Parathyroid adenoma (tissue), 2 donors: ENCODE measurements around the gene PTPA.
"Not testable (repeated sequence)": the region's sequence is repeated elsewhere in the genome, so short reads cannot be mapped to it uniquely, and the experiment has no call there.

Experiments used
- H2AFZ ChIP-seq: fragments of 300-600 bp; sonication (generic); one replicate; pipeline ENCODE4 v1.7.0; 2017; ENCODE audit warnings: antibody characterized with exemption, mild to moderate bottlenecking
- H3K27ac ChIP-seq: fragments of 300-600 bp; sonication (generic); one replicate; pipeline ENCODE4 v1.7.0; 2017
- H3K27me3 ChIP-seq: fragments of 300-600 bp; sonication (generic); one replicate; pipeline ENCODE4 v1.7.0; 2017; ENCODE audit warnings: low read length; ENCODE audit not compliant: control insufficient read depth, insufficient read depth
- H3K36me3 ChIP-seq: fragments of 300-600 bp; sonication (generic); one replicate; pipeline ENCODE4 v1.7.0; 2017; ENCODE audit warnings: low read length; ENCODE audit not compliant: control insufficient read depth, insufficient read depth
- H3K4me1 ChIP-seq: fragments of 300-600 bp; sonication (generic); one replicate; pipeline ENCODE4 v1.7.0; 2017; ENCODE audit warnings: control low read depth
- H3K4me2 ChIP-seq: fragments of 300-600 bp; sonication (generic); one replicate; pipeline ENCODE4 v1.7.0; 2017; ENCODE audit warnings: low read length
- H3K4me3 ChIP-seq: fragments of 300-600 bp; sonication (generic); one replicate; pipeline ENCODE4 v1.7.0; 2017; ENCODE audit warnings: low read depth, low read length
- H3K79me2 ChIP-seq: fragments of 300-600 bp; sonication (generic); one replicate; pipeline ENCODE4 v1.7.0; 2017; ENCODE audit warnings: control low read depth
- H3K9ac ChIP-seq: fragments of 300-600 bp; sonication (generic); one replicate; pipeline ENCODE4 v1.7.0; 2017; ENCODE audit warnings: mild to moderate bottlenecking
- H3K9me3 ChIP-seq: fragments of 300-600 bp; sonication (generic); one replicate; pipeline ENCODE4 v1.7.0; 2017; ENCODE audit warnings: low read length; ENCODE audit not compliant: control insufficient read depth
- CTCF ChIP-seq: fragments of 300-600 bp; sonication (generic); IDR thresholded peaks from one replicate; pipeline ENCODE4 v1.7.0; 2017; ENCODE audit warnings: antibody characterized with exemption, mild to moderate bottlenecking
- donor health status: primary hyperparathyroidism.

The PTPA gene

DNA sequence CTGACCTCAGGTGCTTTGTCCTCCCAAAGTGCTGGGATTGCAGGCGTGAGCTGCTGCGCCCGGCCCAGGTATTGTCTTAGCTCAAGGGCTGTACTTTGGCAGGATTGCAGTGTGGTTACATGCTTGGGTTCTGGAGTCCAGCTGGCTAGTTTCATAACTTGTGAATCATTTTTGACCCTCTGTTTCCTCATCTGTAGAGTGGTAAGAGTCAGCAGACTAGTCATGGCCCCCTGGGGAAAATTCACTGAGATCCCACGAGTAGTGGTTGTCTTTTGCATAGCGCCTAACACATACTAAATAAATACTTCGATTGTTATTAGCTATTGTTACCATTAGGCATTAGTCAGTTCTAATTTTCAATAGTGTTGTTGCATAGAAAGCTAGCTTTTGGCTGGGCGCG is 14.3 kb downstream of the PTPA start:
- no peak overlapping the region for H3K4me3 ChIP-seq
- no peak overlapping the region for H3K9ac ChIP-seq

DNA sequence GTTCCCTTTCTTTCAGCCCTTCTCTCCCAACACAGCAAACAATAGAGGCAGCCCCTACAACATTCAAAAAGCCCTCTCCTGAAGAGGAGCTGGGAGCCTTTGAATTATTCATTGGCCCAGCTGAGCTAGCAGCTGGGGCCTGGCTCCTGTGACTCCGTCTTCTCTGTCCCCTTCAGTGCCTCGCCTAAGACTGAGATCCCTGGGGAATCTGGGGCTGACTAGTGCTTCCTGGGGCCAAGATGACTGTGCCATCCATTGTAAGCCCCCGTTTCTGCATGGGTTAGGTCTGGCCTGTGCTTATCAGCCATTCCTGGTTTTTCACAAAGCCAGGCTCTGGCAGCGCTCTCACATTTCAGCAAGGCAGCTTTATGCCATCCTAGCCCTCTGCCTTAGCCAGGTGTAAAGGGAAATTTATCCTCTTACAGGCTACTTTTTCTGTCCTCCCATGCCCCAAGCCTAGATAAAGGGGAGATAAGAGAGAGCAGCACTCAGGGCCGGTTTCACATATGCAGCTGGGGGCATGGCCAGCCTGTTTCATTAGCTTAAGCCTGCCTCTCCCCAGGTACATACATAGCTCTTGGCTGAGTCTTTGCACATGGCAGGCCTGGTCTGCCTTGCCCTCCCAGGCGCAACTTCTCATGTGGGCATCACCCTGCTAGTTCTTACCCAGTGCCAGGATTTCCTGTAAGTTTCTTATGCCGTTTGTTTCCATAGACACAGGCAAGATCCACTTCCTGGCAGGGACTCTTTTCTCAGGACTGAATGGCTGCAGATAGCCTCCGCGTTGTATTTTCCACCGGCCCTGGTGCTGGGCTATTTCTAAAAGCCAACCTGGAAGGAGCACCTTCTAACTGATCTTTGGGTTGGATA is 15.8 kb downstream of the PTPA start:
- Histone ChIP-seq H3K27me3 (no peaks in the 10 kb centered on the region), H3K79me2 (no peaks in the 10 kb centered on the region), H3K4me1 (peaks cover 9% of the 10 kb centered on the region), H2AFZ (no peak overlapping the region), H3K4me3 (no peak overlapping the region), H3K9me3 (no peaks in the 10 kb centered on the region), H3K36me3 (no peaks in the 10 kb centered on the region), H3K27ac (peak overlapping the region; percentile 44), H3K9ac (no peak overlapping the region), H3K4me2 (peak overlapping the region; percentile 24)
- TF ChIP-seq CTCF = no peak

More for the DNA sequence above, 14.3 kb downstream of the PTPA start:
- Histone ChIP-seq H3K79me2 (peaks cover 4% of the 10 kb centered on the region), H3K27me3 (no peaks in the 10 kb centered on the region), H3K4me1 (peaks cover 9% of the 10 kb centered on the region), H2AFZ (no peak overlapping the region), H3K36me3 (no peaks in the 10 kb centered on the region), H3K9me3 (no peaks in the 10 kb centered on the region), H3K27ac (no peak overlapping the region), H3K4me2 (no peak overlapping the region)
- no peak for TF ChIP-seq CTCF

GRCh38 chr9:129128689-129129088 is 17.5 kb downstream of the PTPA start:
- H3K36me3 ChIP-seq = no peaks in the 10 kb centered on the region

DNA sequence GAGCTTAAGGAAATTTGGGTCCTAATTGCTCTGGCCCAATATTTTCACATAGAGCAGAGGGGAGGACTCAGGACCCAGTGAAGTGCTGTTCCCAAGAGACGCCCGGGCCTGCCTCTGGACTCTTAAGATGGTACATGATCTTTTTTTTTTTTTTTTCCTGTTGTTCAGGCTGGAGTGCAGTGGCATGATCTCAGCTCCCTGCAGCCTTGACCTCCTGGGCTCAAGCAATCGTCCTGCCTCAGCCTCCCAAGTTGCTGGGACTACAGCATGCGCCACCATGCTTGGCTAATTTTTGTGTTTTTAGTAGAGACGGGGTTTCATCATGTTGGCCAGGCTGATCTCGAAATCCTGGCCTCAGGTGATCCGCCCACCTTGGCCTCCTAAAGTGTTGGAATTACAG is 19.1 kb downstream of the PTPA start:
- not testable (repeated sequence) for H3K4me3 ChIP-seq, H3K36me3 ChIP-seq, H3K4me2 ChIP-seq, H3K4me1 ChIP-seq, H3K9ac ChIP-seq, H3K9me3 ChIP-seq, H3K27ac ChIP-seq, H3K79me2 ChIP-seq, H2AFZ ChIP-seq, H3K27me3 ChIP-seq

More at GRCh38 chr9:129128689-129129088, 17.5 kb downstream of the PTPA start:
- TF ChIP-seq CTCF = no peak
- Histone ChIP-seq H3K9me3 (no peaks in the 10 kb centered on the region), H3K79me2 (peaks cover 3% of the 10 kb centered on the region), H3K4me1 (peaks cover 9% of the 10 kb centered on the region), H3K4me2 (no peak overlapping the region), H3K27me3 (no peaks in the 10 kb centered on the region), H3K9ac (no peak overlapping the region), H3K27ac (no peak overlapping the region), H2AFZ (no peak overlapping the region), H3K4me3 (no peak overlapping the region)

DNA sequence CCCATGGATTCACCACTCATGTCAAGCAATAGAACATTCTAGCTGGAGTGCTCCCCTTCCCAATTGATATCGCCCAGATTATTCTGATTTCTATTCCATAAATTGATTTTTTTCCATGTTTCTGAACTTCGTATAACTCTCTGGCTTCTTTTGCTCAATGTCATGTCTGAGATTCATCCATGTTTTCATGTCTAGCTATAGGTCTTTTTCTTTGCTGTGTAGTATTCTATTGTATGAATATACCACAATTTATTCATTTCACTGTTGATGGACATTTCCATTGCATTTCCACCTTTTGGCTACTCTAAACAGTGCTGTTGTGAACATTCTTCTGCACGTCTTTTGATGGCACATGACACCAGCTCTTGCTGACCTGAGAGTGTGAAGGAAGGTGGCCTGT is 19.6 kb downstream of the PTPA start:
- peaks cover 9% of the 10 kb centered on the region for H3K4me1 ChIP-seq
- H3K9me3 ChIP-seq = no peaks in the 10 kb centered on the region
- no peak overlapping the region for H3K9ac ChIP-seq
- no peak for TF ChIP-seq CTCF
- no peak overlapping the region for H2AFZ ChIP-seq
- no peak overlapping the region for H3K27ac ChIP-seq
- peaks cover 3% of the 10 kb centered on the region for H3K79me2 ChIP-seq
- no peak overlapping the region for H3K4me3 ChIP-seq
- no peaks in the 10 kb centered on the region for H3K27me3 ChIP-seq
- H3K36me3 ChIP-seq = no peaks in the 10 kb centered on the region
- no peak overlapping the region for H3K4me2 ChIP-seq
